ENCODE measurements around the gene LGR6.
A peak's percentile ranks its signal among the peaks of the same experiment; 100 is the strongest.
"Not testable (repeated sequence)": the region's sequence is repeated elsewhere in the genome, so short reads cannot be mapped to it uniquely, and the experiment has no call there.

LGR6 gene

GRCh38 chr1:202193614-202194327 is at the start of gene LGR6:
TSS of gene LGR6 (plus strand) at chr1:202193799. CDS start at chr1:202193990, 191 bp downstream.
- no peak for DNase-seq (ENCODE audit: low read depth)

GRCh38 chr1:202144402-202145067 is 49.1 kb upstream of the LGR6 start, which contains the start of gene ARL8A:
TSS of gene ARL8A (minus strand) at chr1:202144737. CDS start at chr1:202144572, 165 bp downstream.
- DNase-seq (ENCODE audit: low read depth), result peak; percentile 45

- DNase-seq (ENCODE audit: low read depth), result no peak
These were observed 48.4 kb upstream of the LGR6 start for GRCh38 chr1:202145068-202145743.

GRCh38 chr1:202145744-202146140 is 47.9 kb upstream of the LGR6 start:
- not testable (repeated sequence) for DNase-seq (ENCODE audit: low read depth)

GRCh38 chr1:202146279-202146678 is 47.3 kb upstream of the LGR6 start:
- no peak for DNase-seq (ENCODE audit: low read depth)

- no peak for DNase-seq (ENCODE audit: low read depth)
These were observed 46.6 kb upstream of the LGR6 start for GRCh38 chr1:202146993-202147392.

GRCh38 chr1:202148391-202148790 is 45.2 kb upstream of the LGR6 start:
- DNase-seq (ENCODE audit: low read depth), result no peak

GRCh38 chr1:202149566-202149965 is 44.0 kb upstream of the LGR6 start:
- DNase-seq (ENCODE audit: low read depth), result no peak

GRCh38 chr1:202150187-202150586 is 43.4 kb upstream of the LGR6 start:
- no peak for DNase-seq (ENCODE audit: low read depth)

GRCh38 chr1:202150602-202151001 is 43.0 kb upstream of the LGR6 start:
- DNase-seq (ENCODE audit: low read depth), result no peak

- no peak for DNase-seq (ENCODE audit: low read depth)
These were observed 42.6 kb upstream of the LGR6 start for GRCh38 chr1:202151045-202151444.

GRCh38 chr1:202152399-202152798 is 41.2 kb upstream of the LGR6 start:
- DNase-seq (ENCODE audit: low read depth), result no peak

GRCh38 chr1:202153284-202153683 is 40.3 kb upstream of the LGR6 start:
- no peak for DNase-seq (ENCODE audit: low read depth)

GRCh38 chr1:202154148-202154765 is 39.3 kb upstream of the LGR6 start:
- no peak for DNase-seq (ENCODE audit: low read depth)

GRCh38 chr1:202154766-202155477 is 38.7 kb upstream of the LGR6 start:
- peak; percentile 36 for DNase-seq (ENCODE audit: low read depth)

GRCh38 chr1:202155478-202156021 is 38.0 kb upstream of the LGR6 start:
- no peak for DNase-seq (ENCODE audit: low read depth)

GRCh38 chr1:202156590-202156989 is 37.0 kb upstream of the LGR6 start:
- DNase-seq (ENCODE audit: low read depth), result no peak

- DNase-seq (ENCODE audit: low read depth), result no peak
These were observed 35.7 kb upstream of the LGR6 start for GRCh38 chr1:202157945-202158344.

GRCh38 chr1:202158810-202159533 is 34.6 kb upstream of the LGR6 start:
- no peak for DNase-seq (ENCODE audit: low read depth)

GRCh38 chr1:202159534-202160371 is 33.8 kb upstream of the LGR6 start:
- peak; percentile 40 for DNase-seq (ENCODE audit: low read depth)

Data from activated gamma-delta T cell treated with anti-CD3 and anti-CD28 coated beads, Interleukin-2, amount 50 U/mL, for 16 hours (primary cell).